HG02973 (cell line): ENCODE measurements around the gene ZNF500.

Experiments used
- ATAC-seq: cut with Tn5 transposase; IDR thresholded peaks from one replicate; pipeline ENCODE4 v1.9.1; 2021; ENCODE audit warnings: moderate library complexity; ENCODE audit not compliant: unreplicated experiment

ZNF500 gene

DNA sequence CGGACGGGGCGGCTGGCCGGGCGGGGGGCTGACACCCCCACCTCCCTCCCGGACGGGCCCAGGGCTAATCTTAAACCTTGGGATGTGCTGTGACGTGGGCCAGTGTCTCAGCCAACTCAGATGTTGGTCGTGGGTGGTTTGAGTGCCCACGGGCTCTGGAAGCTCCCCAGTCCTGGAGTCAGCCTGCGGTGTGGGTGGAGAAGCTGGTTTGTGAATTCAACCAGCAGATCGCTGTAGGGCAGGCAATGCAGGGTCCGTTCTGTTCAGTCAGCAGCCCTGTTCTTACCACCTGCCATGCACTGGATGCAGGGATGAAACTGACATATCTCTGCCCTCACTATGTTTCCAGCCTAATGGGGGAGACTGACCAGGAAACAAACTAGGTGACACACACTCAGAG, 8.0 kb upstream of the ZNF500 start:
- no peak for ATAC-seq

DNA sequence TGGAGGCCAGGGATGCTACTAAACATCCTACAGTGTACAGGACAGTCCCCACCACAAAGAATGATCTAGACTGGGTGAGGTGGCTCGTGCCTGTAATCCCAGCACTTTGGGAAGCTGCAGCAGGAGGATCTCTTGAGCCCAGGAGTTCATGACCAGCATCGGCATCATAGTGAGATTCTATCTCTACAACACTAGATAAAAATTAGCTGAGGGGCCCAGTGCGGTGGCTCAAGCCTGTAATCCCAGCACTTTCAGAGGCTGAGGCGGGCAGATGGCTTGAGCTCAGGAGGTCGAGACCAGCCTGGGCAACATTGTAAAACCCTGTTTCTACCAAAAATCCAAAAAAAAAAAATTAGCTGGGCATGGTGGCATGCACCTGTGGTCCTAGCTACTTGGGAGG, 5.4 kb upstream of the ZNF500 start:
- ATAC-seq: no peak

DNA sequence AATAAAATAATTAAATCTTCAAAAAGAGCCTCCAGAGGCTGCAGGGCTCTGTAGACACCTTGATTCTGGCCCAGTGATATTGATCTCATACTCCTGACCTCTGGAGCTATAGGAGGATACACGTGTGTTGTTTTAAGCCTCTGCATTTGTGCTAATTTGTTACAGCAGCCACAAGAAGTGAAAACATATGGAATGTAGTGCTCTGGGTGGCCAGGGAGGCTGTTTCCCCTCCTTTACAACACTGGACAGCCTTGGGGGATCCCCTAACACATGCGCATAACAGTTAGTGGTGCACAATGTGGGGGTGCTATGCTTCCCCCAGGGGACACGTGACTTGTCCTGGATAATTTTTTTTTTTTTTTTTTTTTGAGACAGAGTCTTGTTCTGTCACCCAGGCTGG, 4.7 kb upstream of the ZNF500 start:
- ATAC-seq: no peak

DNA sequence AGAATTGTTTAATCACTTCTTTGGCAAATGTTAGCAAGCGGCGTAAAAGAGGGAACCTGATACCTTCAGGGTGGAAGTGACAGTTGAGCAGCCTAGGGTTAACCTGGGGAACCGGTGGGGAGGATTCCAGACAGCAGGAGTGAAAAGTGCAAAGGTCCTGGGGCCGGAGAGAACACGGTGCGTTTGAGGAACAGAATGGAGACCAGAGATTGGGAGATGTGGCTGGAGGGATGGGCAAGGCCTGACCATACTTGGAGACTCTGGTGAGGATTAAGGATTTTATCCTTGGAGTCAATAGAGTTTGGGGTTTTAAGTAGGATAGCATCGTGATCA, 2.3 kb upstream of the ZNF500 start:
- no peak for ATAC-seq

DNA sequence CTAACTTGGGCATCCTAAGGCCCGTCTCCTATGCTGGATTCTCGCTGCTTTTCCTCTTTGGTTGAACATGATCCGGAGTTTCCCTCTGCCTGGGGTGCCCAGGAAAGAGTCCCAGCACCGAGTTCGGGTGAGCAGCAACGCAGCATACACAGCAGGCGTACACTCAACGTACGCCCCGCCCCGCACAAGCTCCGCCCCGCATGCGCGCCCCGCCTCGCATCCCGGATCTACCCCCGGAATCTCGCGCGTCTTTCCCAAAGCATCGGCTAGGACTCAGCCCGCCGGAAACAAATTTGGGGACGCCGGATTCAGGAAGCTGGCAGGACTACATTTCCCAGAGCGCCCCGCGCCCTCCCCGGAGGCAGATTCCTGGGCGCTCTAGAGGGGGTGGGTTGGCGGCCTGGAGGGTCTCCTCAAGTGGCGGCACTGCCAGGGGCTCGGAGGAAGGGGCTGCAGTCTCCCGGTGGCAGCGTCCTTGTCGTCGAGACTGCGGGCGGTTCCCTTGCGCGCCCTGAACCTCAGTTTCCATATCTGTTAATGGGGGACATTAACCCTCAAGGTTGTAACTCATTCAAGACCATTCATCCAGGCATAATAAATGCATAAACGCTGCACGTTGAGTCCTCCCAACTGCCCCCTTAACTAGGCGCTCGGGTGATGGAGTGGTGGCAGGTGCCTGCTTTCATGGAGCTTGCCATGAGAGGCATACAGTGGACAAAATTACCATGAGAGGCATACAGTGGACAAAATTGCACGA, 1.8 kb upstream of the ZNF500 start:
- ATAC-seq: peak; percentile 63

DNA sequence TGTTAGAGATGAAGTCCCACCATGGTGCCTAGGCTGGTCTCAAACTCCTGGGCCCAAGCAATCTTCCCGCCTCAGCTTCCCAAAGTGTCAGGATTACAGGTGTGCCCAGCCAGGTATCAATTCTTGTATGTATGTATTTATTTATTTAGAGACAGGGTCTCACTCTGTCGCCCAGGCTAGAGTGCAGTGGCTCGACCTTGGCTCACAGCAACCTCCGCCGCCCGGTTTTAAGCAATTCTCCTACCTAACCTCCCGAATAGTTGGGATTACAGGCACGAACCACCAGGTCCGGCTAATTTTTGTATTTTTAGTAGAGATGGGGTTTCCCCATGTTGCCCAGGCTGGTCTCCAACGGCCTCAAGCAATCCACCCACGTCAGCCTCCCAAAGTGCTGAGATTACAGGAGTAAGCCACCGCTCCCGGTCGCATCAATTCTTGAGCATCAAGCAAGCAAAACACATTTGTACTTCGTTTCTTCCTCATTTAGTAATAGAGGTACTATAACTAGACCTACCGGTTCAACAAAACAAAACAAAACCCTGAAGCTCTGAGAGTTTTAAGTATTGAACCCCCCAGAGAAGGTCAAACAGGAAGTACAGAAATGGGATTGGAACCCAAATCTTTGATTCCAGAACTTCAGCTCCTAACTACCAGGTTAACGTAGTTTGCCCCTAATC, 1.0 kb upstream of the ZNF500 start:
- ATAC-seq: no peak

DNA sequence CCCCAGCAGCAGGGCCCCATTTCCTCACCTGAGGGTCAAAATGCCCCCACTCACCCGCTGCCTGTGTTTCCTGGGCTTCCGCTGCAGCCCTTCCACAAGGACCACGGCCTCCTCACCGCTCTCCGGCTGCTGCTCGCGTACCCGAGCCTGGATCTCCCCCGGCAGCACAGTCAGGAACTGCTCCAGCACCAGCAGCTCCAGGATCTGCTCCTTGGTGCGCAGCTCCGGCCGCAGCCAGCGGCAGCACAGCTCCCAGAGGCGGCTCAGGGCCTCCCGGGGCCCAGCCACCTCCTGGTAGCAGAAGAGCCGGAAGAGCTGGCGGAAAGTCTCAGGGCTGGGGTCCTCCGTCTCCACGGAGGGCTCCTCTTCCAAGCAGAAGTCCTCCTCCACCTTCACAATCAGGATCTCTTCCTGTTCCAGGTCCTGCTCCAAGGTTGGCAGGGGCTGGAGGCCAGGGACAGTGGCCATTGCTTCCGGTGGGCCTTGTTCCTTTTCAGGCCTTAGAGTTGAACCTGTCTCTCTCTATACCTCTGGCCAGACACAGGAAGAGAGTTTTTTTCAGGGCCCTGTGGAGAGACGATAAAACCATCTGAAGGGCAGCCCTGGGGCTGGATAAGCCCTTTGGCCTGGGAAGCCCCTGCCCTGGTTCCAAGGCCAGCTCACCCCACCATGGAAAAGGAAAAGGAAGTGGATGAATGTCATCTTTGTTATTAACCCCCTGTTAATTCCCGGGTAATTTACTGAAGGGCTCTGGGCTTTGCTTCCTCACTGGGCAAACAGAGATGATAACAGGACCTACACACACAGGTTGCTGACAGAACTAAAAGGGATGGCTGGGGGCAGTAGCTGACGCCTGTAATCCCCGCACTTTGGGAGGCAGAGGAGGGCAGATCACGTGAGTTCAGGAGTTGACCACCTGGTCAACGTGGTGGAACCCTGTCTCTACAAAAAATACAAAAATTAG, 1.2 kb downstream of the ZNF500 start:
- ATAC-seq: no peak

DNA sequence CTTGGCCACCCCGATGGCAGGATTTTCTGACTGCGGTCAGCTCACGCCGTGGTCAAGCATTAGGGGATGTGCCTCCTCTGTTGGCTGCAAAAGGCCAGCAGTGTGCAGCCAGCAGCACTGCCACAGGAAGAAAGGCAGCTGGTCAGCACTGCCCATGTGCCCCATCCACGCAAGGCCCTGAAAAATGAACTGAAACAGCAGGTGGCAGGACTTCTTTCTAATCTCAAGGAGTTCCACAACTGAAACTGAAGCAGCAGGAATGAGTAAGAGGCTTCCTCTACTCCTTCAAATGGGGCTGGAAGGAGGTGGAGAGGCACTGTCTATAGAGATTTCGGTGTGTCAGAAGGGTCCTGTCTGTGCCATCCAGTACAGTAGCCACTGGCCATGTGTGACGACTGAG, 3.2 kb downstream of the ZNF500 start:
- no peak for ATAC-seq

DNA sequence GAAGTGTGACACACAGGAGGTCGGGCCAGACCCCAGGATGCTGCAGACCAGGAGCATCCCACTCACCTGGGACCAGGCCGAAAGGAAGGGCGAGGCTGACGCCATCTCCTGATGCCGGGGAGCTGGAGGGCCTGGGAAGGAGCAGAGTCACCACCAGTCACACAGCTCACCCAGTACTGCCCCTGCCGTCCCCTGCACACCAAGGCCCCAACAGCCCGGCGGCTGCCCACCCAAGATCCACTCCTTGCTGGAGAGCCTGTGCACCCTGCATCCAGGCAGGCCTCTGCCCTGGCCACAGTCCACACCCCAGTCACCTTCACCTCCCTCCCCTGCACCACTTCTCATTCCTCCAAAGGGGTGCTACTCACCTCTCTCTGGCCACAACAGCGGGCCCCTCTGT, 4.8 kb downstream of the ZNF500 start:
- no peak for ATAC-seq

DNA sequence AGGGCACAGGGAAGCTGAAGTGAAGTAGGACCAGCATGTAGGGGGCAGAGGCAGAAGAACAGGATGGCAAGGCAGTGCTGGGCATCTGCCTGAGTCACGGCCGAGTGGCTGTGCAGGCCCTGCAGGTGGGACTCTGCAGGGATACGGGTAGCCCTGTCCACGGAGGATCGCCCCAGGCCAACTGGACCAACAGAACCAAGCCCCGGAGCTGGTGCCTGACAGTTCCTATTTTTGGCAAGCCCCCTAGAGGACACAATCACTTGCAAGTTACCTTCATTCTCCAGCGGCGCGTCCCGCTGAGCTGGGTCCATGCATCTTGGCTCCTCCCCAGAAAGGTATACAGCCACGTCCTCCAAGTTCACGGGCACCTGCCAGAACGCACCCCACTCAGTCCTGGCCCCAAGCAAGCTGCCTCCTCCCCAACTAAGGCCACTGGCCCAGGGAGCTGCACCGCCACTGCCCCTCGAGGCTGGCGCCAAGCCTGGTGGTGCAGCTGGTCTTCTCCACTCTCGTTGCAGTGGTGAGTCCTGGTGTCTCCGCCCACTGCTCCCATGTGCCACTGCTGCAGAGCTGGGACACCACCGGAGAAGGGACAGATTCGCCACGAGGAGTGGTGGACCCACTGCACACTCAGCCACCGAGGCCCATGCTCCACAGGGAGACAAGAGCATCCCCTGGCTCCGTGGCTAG, 6.6 kb downstream of the ZNF500 start:
- no peak for ATAC-seq

DNA sequence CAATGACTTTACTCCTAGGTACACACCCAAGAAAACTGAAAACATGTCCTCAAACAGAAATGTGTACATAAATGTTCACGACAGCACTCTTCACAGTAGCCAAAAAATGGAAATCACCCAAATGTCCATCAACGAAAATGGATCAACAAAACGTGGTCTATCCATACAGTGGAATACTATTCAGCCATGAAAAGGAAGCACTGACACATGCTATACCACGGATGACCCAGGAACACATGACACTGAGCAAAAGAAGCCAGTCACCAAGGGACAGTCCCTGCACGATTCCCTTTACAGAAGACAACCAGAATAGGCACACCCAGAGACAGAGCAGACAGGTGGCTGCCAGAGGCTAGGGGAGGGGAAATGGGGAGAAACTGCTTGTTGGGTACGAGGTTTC, 11.3 kb downstream of the ZNF500 start:
- ATAC-seq: no peak

DNA sequence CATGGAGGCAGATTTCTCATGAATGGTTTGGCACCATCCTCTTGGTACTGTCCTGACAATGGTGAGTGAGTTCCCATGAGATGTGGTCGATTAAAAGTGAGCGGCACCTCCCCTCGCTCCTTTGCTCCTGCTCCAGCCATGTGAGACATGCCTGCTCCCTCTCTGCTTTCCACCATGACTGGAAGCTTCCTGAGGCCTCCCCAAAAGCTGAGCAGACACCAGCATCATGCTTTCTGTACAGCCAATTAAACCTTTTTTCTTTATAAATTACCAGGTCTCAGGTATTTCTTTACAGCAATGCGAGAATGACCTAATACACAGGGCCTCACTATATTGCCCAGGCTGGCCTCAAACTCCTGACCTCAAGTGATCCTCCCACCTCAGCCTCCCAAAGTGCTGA, 12.1 kb downstream of the ZNF500 start:
- no peak for ATAC-seq

DNA sequence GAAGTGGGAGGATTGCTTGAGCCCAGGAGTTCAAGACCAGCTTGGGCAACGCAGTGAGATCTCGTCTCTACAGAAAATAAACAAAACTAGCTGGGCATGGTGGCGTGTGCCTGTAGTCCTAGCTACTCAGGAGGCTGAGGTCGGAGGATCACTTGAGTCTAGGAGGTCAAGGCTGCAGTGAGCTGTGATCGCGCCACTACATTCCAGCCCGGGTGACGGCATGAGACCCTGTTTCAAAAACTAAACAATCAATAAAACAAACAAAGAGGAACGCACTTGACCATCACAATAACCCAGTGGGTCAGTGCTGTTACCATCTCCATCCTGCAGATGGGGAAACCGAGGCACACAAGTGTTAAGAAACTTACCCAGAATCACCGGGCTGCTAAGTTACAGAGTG, 13.7 kb downstream of the ZNF500 start:
- ATAC-seq: no peak

DNA sequence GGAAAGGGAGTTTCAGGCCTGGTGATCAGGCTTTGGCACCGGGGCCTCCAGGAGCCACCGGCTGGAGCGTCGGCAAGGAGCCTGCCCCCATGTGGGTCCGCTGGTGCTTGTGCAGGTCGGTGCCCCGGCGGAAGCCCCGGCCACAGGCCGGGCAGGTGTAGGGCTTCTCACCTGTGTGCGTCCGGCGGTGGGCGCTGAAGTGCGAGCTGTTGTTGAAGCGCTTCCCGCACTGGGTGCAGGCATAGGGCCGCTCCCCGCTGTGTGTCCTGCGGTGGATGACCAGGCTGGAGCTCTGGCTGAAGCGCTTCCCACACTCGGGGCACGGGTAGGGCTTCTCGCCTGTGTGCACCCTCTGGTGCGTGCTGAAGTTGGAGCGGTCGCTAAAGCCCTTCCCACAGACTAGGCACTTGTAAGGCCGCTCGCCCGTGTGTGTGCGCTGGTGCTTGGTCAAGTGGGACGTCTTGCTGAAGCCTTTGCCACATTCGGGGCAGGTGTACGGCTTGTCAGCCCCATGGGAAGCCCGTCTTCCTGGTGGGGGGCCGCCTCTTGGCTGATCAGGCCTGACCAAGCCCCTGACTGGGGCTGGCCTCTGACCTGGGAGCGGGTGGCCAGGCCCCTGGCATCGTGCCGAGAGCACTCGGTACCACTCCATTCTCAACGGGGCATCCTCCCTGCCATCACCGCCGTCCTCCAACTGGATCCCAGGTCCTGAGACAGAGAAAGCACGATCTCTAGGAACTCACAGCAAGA, 14.4 kb downstream of the ZNF500 start:
- ATAC-seq: no peak

DNA sequence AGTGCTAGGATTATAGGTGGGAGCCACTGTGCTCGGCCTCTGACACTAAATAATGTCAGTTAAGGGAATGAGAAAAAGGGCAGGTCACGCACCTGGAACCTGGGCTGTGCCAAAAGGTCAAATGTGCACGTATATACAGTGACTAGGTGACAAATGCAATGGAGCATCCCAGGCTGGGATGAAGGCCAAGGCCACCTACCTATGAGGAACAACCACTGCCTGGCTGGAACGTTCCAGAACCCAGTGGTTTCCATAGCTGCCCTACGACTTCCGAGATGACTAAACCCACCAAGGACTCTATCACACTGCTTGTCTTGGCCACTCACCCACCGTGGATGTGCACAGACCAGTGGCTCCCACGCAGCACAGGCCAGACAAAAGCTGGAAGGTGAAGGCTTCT, 16.1 kb downstream of the ZNF500 start:
- no peak for ATAC-seq

DNA sequence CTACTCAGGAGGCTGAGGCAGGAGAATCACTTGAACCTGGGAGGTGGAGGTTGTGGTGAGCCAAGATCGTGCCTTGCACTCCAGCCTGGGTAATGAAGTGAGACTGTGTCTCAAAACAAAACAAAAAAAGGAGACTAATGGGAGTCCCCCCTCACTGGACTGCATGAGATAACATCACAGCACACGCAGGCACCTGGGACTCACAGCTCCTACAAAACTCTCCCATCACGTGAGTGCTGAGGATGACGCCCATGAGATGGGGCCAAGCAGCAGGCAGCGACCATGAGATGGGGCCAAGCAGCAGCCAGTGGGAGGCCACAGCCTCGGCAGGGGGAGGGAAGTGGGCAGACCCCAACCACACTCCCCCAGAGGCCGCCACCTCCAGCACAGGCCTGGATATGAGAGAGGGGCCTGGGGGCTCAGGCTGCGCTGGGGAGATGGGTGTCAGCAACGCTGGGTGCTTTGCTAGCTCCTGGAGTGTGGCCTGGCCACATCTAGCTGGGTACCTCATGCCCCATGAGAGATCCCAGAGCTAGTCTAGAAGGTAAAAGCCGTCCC, 17.2 kb downstream of the ZNF500 start:
- ATAC-seq: no peak

DNA sequence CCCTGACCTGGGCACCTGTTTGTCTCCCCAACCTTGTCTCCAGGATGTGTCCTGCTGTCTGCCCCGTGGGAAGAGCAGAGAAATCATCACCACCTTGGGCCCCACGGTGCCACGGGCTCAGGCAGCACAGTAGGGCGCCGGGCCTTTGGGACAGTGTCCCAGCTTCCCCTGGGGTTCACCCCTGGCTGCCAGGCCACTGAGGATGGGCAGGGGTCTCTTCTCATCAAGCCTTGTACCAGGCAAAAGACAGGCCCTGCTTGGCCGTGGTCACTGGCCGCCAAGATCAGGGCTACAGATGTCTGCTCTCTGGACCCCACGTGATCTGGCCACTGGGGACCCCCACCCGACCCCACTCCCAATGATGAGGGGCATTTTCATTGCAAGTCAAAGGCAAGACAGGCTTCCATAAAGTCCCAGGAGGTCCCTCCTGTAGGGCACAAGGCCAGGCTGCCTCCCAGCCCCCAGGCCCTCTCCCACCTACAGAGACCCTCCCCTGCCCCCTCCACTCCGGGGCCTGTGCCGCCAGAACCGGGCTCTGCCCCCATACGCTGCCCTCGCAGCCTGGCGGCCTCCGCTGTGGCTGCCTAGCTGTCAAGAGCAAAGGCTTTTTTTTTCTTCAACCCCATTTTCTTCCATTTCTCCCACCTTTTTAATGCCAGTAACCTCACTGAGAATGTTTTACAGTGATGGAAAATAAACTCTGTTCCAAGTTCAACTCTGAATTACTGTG, 18.1 kb downstream of the ZNF500 start:
- no peak for ATAC-seq

DNA sequence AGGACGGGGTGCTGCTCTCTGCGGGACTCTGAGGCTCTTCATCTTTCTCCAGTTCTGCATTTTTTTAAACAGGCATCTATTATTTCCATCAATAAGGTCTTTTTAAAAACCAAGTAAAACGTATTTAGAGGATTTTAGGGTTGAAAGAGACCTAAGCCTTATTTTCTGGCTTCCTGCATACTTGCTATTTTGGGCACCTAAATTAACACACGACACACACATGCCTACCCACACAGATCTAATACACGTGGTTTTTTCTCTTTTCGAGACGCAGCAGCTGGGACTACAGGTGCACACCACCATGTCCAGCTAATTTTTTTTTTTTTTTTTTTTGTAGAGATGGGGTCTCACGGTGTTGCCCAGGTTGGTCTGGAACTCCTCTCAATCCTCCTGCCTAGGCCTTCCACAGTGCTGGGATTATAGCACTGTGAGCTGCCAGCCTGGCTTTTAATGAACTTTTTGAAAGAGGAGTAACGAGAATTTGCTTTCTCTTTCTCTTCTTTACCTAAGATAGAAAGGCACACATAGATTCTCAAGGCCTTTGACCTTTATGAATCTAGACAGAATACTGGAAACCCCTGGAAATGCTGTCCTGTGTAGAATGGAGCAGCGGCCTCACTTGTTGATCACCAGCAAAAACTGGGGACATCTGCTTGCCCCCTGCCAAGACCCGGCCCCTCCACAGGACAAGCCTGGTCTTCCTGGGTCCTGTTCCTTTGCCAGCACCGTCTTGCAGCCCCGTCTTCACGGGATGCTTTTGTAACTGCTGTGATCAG, 18.9 kb downstream of the ZNF500 start:
- ATAC-seq: no peak
